Trophoblast cell (in vitro differentiated cells and primary cell): ENCODE measurements around the gene MYO5C.

ENCODE experiments used
- DNase-seq, 2 donors: peaks; one replicate each; pipeline ENCODE4 v3.0.0-alpha.2; 2016
- H2AFZ ChIP-seq: 2 replicates; pipeline ENCODE4 v1.6.1; 2013; ENCODE audit warnings: low read length, moderate library complexity, mild to moderate bottlenecking; ENCODE audit not compliant: insufficient read depth, poor library complexity
- H2AK5ac ChIP-seq: 2 replicates; pipeline ENCODE4 v1.6.1; 2013; ENCODE audit warnings: mild to moderate bottlenecking, low read length
- H2BK120ac ChIP-seq: 2 replicates; pipeline ENCODE4 v1.6.1; 2013; ENCODE audit warnings: low read length, mild to moderate bottlenecking, moderate library complexity; ENCODE audit not compliant: insufficient read depth, poor library complexity
- H2BK12ac ChIP-seq: 2 replicates; pipeline ENCODE4 v1.6.1; 2013; ENCODE audit warnings: mild to moderate bottlenecking, low read length, moderate library complexity
- H2BK5ac ChIP-seq: 2 replicates; pipeline ENCODE4 v1.6.1; 2013; ENCODE audit warnings: low read length, low read depth, moderate library complexity, mild to moderate bottlenecking; ENCODE audit not compliant: poor library complexity
- H3K14ac ChIP-seq: 2 replicates; pipeline ENCODE4 v1.6.1; 2013; ENCODE audit warnings: mild to moderate bottlenecking, low read length
- H3K18ac ChIP-seq: 2 replicates; pipeline ENCODE4 v1.6.1; 2013; ENCODE audit warnings: mild to moderate bottlenecking, low read length
- H3K23ac ChIP-seq: 2 replicates; pipeline ENCODE4 v1.6.1; 2013; ENCODE audit warnings: low read length
- H3K27ac ChIP-seq: 2 replicates; pipeline ENCODE4 v1.5.1; 2013; ENCODE audit warnings: low read depth, mild to moderate bottlenecking, inconsistent platforms, low read length, moderate library complexity
- H3K27me3 ChIP-seq: 2 replicates; pipeline ENCODE4 v1.6.1; 2013; ENCODE audit warnings: inconsistent platforms, mild to moderate bottlenecking, low read length, moderate library complexity; ENCODE audit not compliant: insufficient read depth
- H3K36me3 ChIP-seq, 2 experiments: 1 replicate in 1 of 2; 2 replicates in 1 of 2; pipeline ENCODE4 v1.6.1; 2013; ENCODE audit warnings: low read length in 2 of 2, mild to moderate bottlenecking in 2 of 2, moderate library complexity in 1 of 2; ENCODE audit not compliant: insufficient read depth in 2 of 2, control insufficient read depth in 1 of 2
- H3K4ac ChIP-seq: 2 replicates; pipeline ENCODE4 v1.6.1; 2013; ENCODE audit warnings: low read depth, mild to moderate bottlenecking, low read length, moderate library complexity
- H3K4me1 ChIP-seq, 2 experiments: 1 replicate in 1 of 2; 2 replicates in 1 of 2; pipeline ENCODE4 v1.6.1; 2013; ENCODE audit warnings: low read length in 2 of 2, mild to moderate bottlenecking in 2 of 2, moderate library complexity in 1 of 2; ENCODE audit not compliant: insufficient read depth in 2 of 2, control insufficient read depth in 1 of 2
- H3K4me2 ChIP-seq: 2 replicates; pipeline ENCODE4 v1.6.1; 2013; ENCODE audit warnings: inconsistent platforms, mild to moderate bottlenecking, low read length, moderate library complexity
- H3K4me3 ChIP-seq: 2 replicates; pipeline ENCODE4 v1.5.1; 2013; ENCODE audit warnings: mild to moderate bottlenecking, low read depth, low read length, inconsistent platforms
- H3K79me1 ChIP-seq: one replicate; pipeline ENCODE4 v1.6.1; 2013; ENCODE audit warnings: low read length
- H3K79me2 ChIP-seq: 2 replicates; pipeline ENCODE4 v1.6.1; 2013; ENCODE audit warnings: low read length, mild to moderate bottlenecking; ENCODE audit not compliant: control insufficient read depth, insufficient read depth, poor library complexity
- H3K9ac ChIP-seq: 2 replicates; pipeline ENCODE4 v1.6.1; 2013; ENCODE audit warnings: mild to moderate bottlenecking, low read length
- H3K9me3 ChIP-seq: 2 replicates; pipeline ENCODE4 v1.6.1; 2013; ENCODE audit warnings: low read depth, mild to moderate bottlenecking, control low read depth, inconsistent platforms, low read length; ENCODE audit not compliant: insufficient read depth
- H4K12ac ChIP-seq: 2 replicates; pipeline ENCODE4 v1.6.1; 2013; ENCODE audit warnings: low read depth, mild to moderate bottlenecking, low read length, moderate library complexity
- H4K8ac ChIP-seq: 2 replicates; pipeline ENCODE4 v1.6.1; 2013; ENCODE audit warnings: low read depth, mild to moderate bottlenecking, low read length, moderate library complexity
- H4K91ac ChIP-seq: one replicate; pipeline ENCODE4 v1.6.1; 2013; ENCODE audit warnings: low read depth, mild to moderate bottlenecking, low read length, moderate library complexity
- WGBS: extraction: QIAGEN DNeasy Blood & Tissue Kit; methylation state at CpG from one replicate; pipeline ENCODE4 v1.1.7; 2013; ENCODE audit warnings: missing lambda C conversion rate; ENCODE audit not compliant: insufficient read length, insufficient coverage; ENCODE audit errors: extremely low coverage; 5-methylcytosine and 5-hydroxymethylcytosine counted together

MYO5C gene

GRCh38 chr15:52238149-52238548, 57.5 kb downstream of the MYO5C start:
- Histone ChIP-seq H2AK5ac (no peak overlapping the region), H3K4me1 (peaks cover 11 to 16% of the 10 kb centered on the region in 2 experiments), H3K4me3 (no peak overlapping the region), H2BK12ac (no peak overlapping the region), H4K8ac (no peak overlapping the region), H3K9ac (no peak overlapping the region), H3K14ac (no peak overlapping the region), H3K4me2 (no peak overlapping the region), H3K27me3 (no peaks in the 10 kb centered on the region), H3K9me3 (peaks cover 2% of the 10 kb centered on the region), H2BK5ac (no peak overlapping the region), H2BK120ac (no peak overlapping the region), H3K23ac (no peak overlapping the region), H3K79me1 (peaks cover 6% of the 10 kb centered on the region), H2AFZ (no peak overlapping the region), H4K91ac (no peak overlapping the region), H3K27ac (no peak overlapping the region), H3K79me2 (no peaks in the 10 kb centered on the region), H3K36me3 (no peaks in the 10 kb centered on the region), H4K12ac (no peak overlapping the region), H3K4ac (no peak overlapping the region), H3K18ac (no peak overlapping the region)
- WGBS: no CpG with 5 or more reads among the region's 3 CpGs
- no peak for DNase-seq

GRCh38 chr15:52236013-52236412, 59.6 kb downstream of the MYO5C start:
- H4K8ac ChIP-seq: no peak overlapping the region
- H3K27ac ChIP-seq: no peak overlapping the region
- no peak overlapping the region for H2AFZ ChIP-seq
- H4K12ac ChIP-seq: no peak overlapping the region
- H2BK5ac ChIP-seq: no peak overlapping the region
- H3K36me3 ChIP-seq: no peaks in the 10 kb centered on the region
- H3K27me3 ChIP-seq: no peaks in the 10 kb centered on the region
- no peak overlapping the region for H3K4me2 ChIP-seq
- peaks cover 11 to 16% of the 10 kb centered on the region in 2 experiments for H3K4me1 ChIP-seq
- WGBS: no CpG with 5 or more reads among the region's 8 CpGs
- no peak overlapping the region for H3K4ac ChIP-seq
- H3K4me3 ChIP-seq: no peak overlapping the region
- no peak overlapping the region for H3K23ac ChIP-seq
- no peak overlapping the region for H2BK12ac ChIP-seq
- peaks cover 6% of the 10 kb centered on the region for H3K79me1 ChIP-seq
- H2BK120ac ChIP-seq: no peak overlapping the region
- H3K9me3 ChIP-seq: peaks cover 2% of the 10 kb centered on the region
- no peak overlapping the region for H2AK5ac ChIP-seq
- peak overlapping the region; percentile 4 for H4K91ac ChIP-seq
- DNase-seq: no peak
- no peak overlapping the region for H3K9ac ChIP-seq
- H3K14ac ChIP-seq: no peak overlapping the region
- no peak overlapping the region for H3K18ac ChIP-seq
- no peaks in the 10 kb centered on the region for H3K79me2 ChIP-seq

- peaks cover 6% of the 10 kb centered on the region for H3K79me1 ChIP-seq
- H4K8ac ChIP-seq: peak overlapping the region; percentile 14
- H4K12ac ChIP-seq: no peak overlapping the region
- WGBS: no CpG with 5 or more reads among the region's 17 CpGs
- H3K36me3 ChIP-seq: no peaks in the 10 kb centered on the region
- H3K4me2 ChIP-seq: no peak overlapping the region
- no peaks in the 10 kb centered on the region for H3K27me3 ChIP-seq
- H3K4me3 ChIP-seq: no peak overlapping the region
- H2BK5ac ChIP-seq: no peak overlapping the region
- H3K9me3 ChIP-seq: peaks cover 2% of the 10 kb centered on the region
- no peaks in the 10 kb centered on the region for H3K79me2 ChIP-seq
- H2BK120ac ChIP-seq: peak overlapping the region; percentile 31
- DNase-seq: no peak
- H4K91ac ChIP-seq: peak overlapping the region; percentile 64
- no peak overlapping the region for H3K23ac ChIP-seq
- H2BK12ac ChIP-seq: peak overlapping the region; percentile 58
- H3K4ac ChIP-seq: peak overlapping the region; percentile 31
- H3K9ac ChIP-seq: no peak overlapping the region
- peak overlapping the region; percentile 43 for H3K27ac ChIP-seq
- no peak overlapping the region for H2AFZ ChIP-seq
- H2AK5ac ChIP-seq: peak overlapping the region; percentile 25
- peaks cover 11 to 16% of the 10 kb centered on the region in 2 experiments for H3K4me1 ChIP-seq
- peak overlapping the region; percentile 74 for H3K14ac ChIP-seq
- no peak overlapping the region for H3K18ac ChIP-seq
Measured at GRCh38 chr15:52234596-52235541, 60.7 kb downstream of the MYO5C start.

GRCh38 chr15:52233405-52233804, 62.2 kb downstream of the MYO5C start:
- Histone ChIP-seq H3K9me3 (peaks cover 2% of the 10 kb centered on the region), H3K79me1 (peaks cover 9% of the 10 kb centered on the region), H3K9ac (no peak overlapping the region), H3K36me3 (no peaks in the 10 kb centered on the region), H2AFZ (no peak overlapping the region), H3K4me1 (peaks cover 11 to 16% of the 10 kb centered on the region in 2 experiments), H3K27me3 (no peaks in the 10 kb centered on the region), H3K4ac (no peak overlapping the region), H3K23ac (no peak overlapping the region), H4K8ac (peak overlapping the region; percentile 43), H3K18ac (no peak overlapping the region), H3K14ac (no peak overlapping the region), H2BK120ac (peak overlapping the region; percentile 68), H2BK5ac (peak overlapping the region; percentile 60), H2BK12ac (peak overlapping the region; percentile 18), H3K79me2 (no peaks in the 10 kb centered on the region), H2AK5ac (no peak overlapping the region), H3K4me3 (no peak overlapping the region), H4K12ac (no peak overlapping the region), H3K4me2 (no peak overlapping the region), H3K27ac (peak overlapping the region; percentile 59), H4K91ac (peak overlapping the region; percentile 53)
- no peak for DNase-seq
- WGBS: no CpG with 5 or more reads among the region's 4 CpGs
